K562 (cell line): Measurements from ENCODE around the gene EXOSC9. TPM values are rescaled to one million over a fixed set of nuclear protein-coding genes. Genes with fewer than 3 reads are reported as not detected.

Experiments used
- CBX5 ChIP-seq: IDR thresholded peaks from 2 replicates; pipeline ENCODE4 v1.6.1; 2014; ENCODE audit warnings: low read depth, borderline replicate concordance
- CHD7 ChIP-seq: fragments of 200-600 bp; sonication (generic); IDR thresholded peaks from one replicate; pipeline ENCODE4 v1.6.1; 2012; ENCODE audit warnings: mild to moderate bottlenecking, low read depth, low read length, inconsistent platforms
- EP400 ChIP-seq: fragments of 450-650 bp; IDR thresholded peaks from 2 replicates; pipeline ENCODE4 v1.6.1; 2017; ENCODE audit warnings: antibody characterized with exemption, mild to moderate bottlenecking, moderate library complexity
- HLTF ChIP-seq: fragments of 450-650 bp; IDR thresholded peaks from 2 replicates; pipeline ENCODE4 v1.6.1; 2016
- KLF16 ChIP-seq: IDR thresholded peaks from 2 replicates; pipeline ENCODE4 v1.6.1; 2016; ENCODE audit warnings: antibody characterized with exemption
- MEIS2 ChIP-seq: fragments of 450-650 bp; IDR thresholded peaks from 2 replicates; pipeline ENCODE4 v1.6.1; 2014; ENCODE audit warnings: mild to moderate bottlenecking; ENCODE audit not compliant: partially characterized antibody
- NBN ChIP-seq: fragments of 450-650 bp; IDR thresholded peaks from 2 replicates; pipeline ENCODE4 v1.6.1; 2016; ENCODE audit warnings: low read depth, mild to moderate bottlenecking
- NFE2 ChIP-seq: IDR thresholded peaks from 2 replicates; pipeline ENCODE4 v1.6.1; 2014; ENCODE audit warnings: antibody characterized with exemption, low read depth
- PHB2 ChIP-seq: fragments of 450-650 bp; IDR thresholded peaks from 2 replicates; pipeline ENCODE4 v1.6.1; 2017; ENCODE audit warnings: low read depth
- RREB1 ChIP-seq: fragments of 250-450 bp; sonication (Bioruptor Pico); IDR thresholded peaks from 2 replicates; pipeline ENCODE4 v1.4.0; 2020
- SIN3A ChIP-seq, 2 experiments: fragments of 150-350 bp in 1 of 2; IDR thresholded peaks; 2 replicates each; pipeline ENCODE4 v1.6.1; 2011 to 2016; ENCODE audit warnings: borderline replicate concordance in 2 of 2, low read depth in 2 of 2, low read length in 2 of 2, mild to moderate bottlenecking in 2 of 2, moderate library complexity in 2 of 2; ENCODE audit not compliant: control insufficient read depth in 1 of 2
- polyA plus RNA-seq, 8 experiments: library from polyadenylated mRNA; depleted of rRNA in 4 of 8; stranded (reverse) in 5 of 8; unstranded in 3 of 8; fragments of >200 nt; fragmentation: Nextera tagmentation in 2 of 8; fragmentation: Illumina TruSeq in 1 of 8; extraction: Ambion mirVana in 2 of 8; extraction: Trizol in 1 of 8; gene quantifications; 2 replicates each; pipeline versions ENCODE4 v1.2.1 to v1.2.3, GENCODE V29; 2011 to 2014; ENCODE audit warnings: inconsistent platforms in 1 of 8, missing spikeins in 1 of 8
- total RNA-seq, 7 experiments: library from RNA; depleted of rRNA in 6 of 7; stranded (reverse); fragments of >200 nt in 6 of 7; fragmentation: Illumina TruSeq in 2 of 7; extraction: Trizol in 2 of 7; gene quantifications; 2 replicates each; pipeline versions ENCODE4 v1.2.1 to v1.2.3, GENCODE V29; 2011 to 2021; ENCODE audit warnings: low replicate concordance in 1 of 7

Gene EXOSC9
- total and polyA plus RNA-seq, 9 of the 15 experiments (the other 6 are each of a cell fraction or from before 2014, with no cell fraction given) = 64.7 to 166 (median 115) TPM

- TF ChIP-seq RREB1 = no peak
- TF ChIP-seq CBX5 = no peak
- TF ChIP-seq PHB2 = peak; percentile 87
- TF ChIP-seq MEIS2 = peak; percentile 94
- peak; percentile 96 for TF ChIP-seq KLF16
- no peak for TF ChIP-seq SIN3A (IDR thresholded peaks at IDR 0.05; ENCODE audit: borderline replicate concordance in 2 of 2, control insufficient read depth in 1 of 2, low read depth in 2 of 2, low read length in 2 of 2)
- peak; percentile 80 for TF ChIP-seq NBN
- TF ChIP-seq HLTF = 0 out of 2 replicates have a peak, but pooled peaks have one; percentile 70
- TF ChIP-seq NFE2 = peak; percentile 38; the same call in 1 of the 2 replicates
- no peak for TF ChIP-seq CHD7
- peak; percentile 32; the same call in 1 of the 2 replicates for TF ChIP-seq EP400
Observed at GRCh38 chr4:121794505-121795188, 6.5 kb upstream of the EXOSC9 start (continued).
